Thyroid gland (tissue), 4 donors: Measurements from ENCODE around the gene COL6A3.

Source experiments
- CTCF ChIP-seq, 6 experiments: fragments of 200-600 bp in 3 of 6; fragments of 450-650 bp in 3 of 6; sonication (generic) in 3 of 6; IDR thresholded peaks; one replicate each; pipeline ENCODE4 v1.5.1; 2016 to 2019; ENCODE audit warnings: antibody characterized with exemption in 6 of 6, mild to moderate bottlenecking in 2 of 6, inconsistent platforms in 1 of 6, moderate library complexity in 1 of 6
- POLR2A ChIP-seq, 2 donors: fragments of 450-650 bp; IDR thresholded peaks; one replicate each; pipeline ENCODE4 v1.6.1; 2017; ENCODE audit warnings: antibody characterized with exemption in 2 of 2, mild to moderate bottlenecking in 2 of 2, moderate library complexity in 1 of 2

DNA sequence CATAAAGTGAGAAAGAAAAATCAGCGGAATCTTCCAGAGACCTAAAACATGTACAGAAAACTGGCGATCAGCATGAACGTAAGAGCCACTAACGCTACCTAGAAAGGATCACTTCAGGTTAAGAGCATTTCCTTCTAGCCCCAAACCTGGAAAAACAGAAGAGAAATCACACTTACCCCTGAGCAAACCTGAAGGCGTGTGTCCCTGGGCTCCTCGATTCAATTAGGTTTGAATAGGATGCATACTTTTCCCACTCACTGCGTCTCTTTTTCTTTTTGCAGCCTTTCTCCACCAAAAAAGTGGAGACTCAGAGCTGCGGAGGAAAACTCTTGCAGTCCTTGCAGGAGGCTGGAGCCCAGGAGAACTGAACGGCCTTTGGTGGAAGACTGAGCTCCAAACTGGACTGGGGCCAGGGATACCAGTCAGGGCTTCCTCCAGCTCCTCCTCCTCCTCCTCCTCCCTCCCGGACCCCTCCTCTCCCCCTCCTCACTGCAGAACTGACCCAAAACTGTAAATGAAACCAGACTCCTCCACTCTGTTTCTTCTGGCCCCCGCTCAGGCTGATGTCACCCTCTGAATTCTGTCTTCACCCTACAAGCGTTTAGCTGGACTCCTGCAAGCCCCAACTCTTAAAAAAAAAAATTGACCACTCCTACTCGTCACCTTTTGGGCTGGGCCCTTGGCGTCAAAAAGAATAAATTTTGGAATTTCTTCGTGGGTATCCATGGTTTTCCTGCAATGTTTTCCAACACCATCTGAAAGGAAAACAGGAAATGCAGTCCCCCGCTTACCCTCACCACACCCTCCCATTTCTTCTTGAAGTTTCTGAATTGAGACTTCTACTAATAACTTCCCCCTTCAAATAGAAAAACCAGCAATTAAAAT, at the start of gene COL6A3:
- TF ChIP-seq CTCF (IDR thresholded peaks at IDR 0.05) (no peak), POLR2A (IDR thresholded peaks at IDR 0.05) (no peak)
